HepG2 (cell line): Measurements from ENCODE around the gene C10orf143. TPM values are rescaled to one million over a fixed set of nuclear protein-coding genes. Genes with fewer than 3 reads are reported as not detected.

ENCODE experiments used
- DNMT3B ChIP-seq: conservative IDR thresholded peaks from 2 replicates; pipeline ENCODE4 v1.6.1; 2016; ENCODE audit warnings: missing biosample characterization, control low read depth
- FOSL1 ChIP-seq: sonication (generic); formaldehyde crosslinking; IDR thresholded peaks from 2 replicates; pipeline ENCODE4 v1.9.0; 2021; ENCODE audit warnings: missing genetic modification reagents, borderline replicate concordance
- GTF3A ChIP-seq: sonication (generic); formaldehyde crosslinking; conservative IDR thresholded peaks from 2 replicates; pipeline ENCODE4 v1.4.0; 2020; ENCODE audit warnings: mild to moderate bottlenecking, missing genetic modification reagents
- HDAC1 ChIP-seq: sonication (generic); formaldehyde crosslinking; IDR thresholded peaks from 2 replicates; pipeline ENCODE4 v1.5.1; 2020; ENCODE audit warnings: mild to moderate bottlenecking, missing genetic modification reagents
- HNF1A ChIP-seq, 2 experiments: sonication (generic) in 1 of 2; formaldehyde crosslinking in 1 of 2; IDR thresholded peaks; 2 replicates each; pipeline versions ENCODE4 v1.4.0 to v1.6.1; 2016 to 2020; ENCODE audit warnings: borderline replicate concordance in 1 of 2, low read depth in 1 of 2, mild to moderate bottlenecking in 1 of 2, missing genetic modification reagents in 1 of 2
- JUNB ChIP-seq: sonication (generic); formaldehyde crosslinking; IDR thresholded peaks from 2 replicates; pipeline ENCODE4 v1.8.0; 2022; ENCODE audit warnings: missing genetic modification reagents, mild to moderate bottlenecking, borderline replicate concordance
- MED8 ChIP-seq: sonication (generic); formaldehyde crosslinking; IDR thresholded peaks from 2 replicates; pipeline ENCODE4 v1.8.1; 2023; ENCODE audit warnings: mild to moderate bottlenecking, missing genetic modification reagents; ENCODE audit not compliant: insufficient replicate concordance
- NFIC ChIP-seq: IDR thresholded peaks from 2 replicates; pipeline ENCODE4 v1.6.1; 2012; ENCODE audit warnings: mild to moderate bottlenecking, low read length, inconsistent platforms
- POLR2AphosphoS5 ChIP-seq: IDR thresholded peaks from 2 replicates; pipeline ENCODE4 v1.6.1; 2012; ENCODE audit warnings: low read depth, low read length
- RFXANK ChIP-seq: IDR thresholded peaks from 2 replicates; pipeline ENCODE4 v1.6.1; 2016
- RNF2 ChIP-seq: fragments of 450-650 bp; conservative IDR thresholded peaks from 2 replicates; pipeline ENCODE4 v1.6.1; 2016; ENCODE audit warnings: low read depth
- SRSF1 ChIP-seq: fragments of 200-400 bp; formaldehyde crosslinking; optimal IDR thresholded peaks from 2 replicates; pipeline ENCODE3; 2017; ENCODE audit warnings: mild to moderate bottlenecking, low read depth, low read length, moderate library complexity
- TSC22D2 ChIP-seq: sonication (generic); formaldehyde crosslinking; IDR thresholded peaks from 2 replicates; pipeline ENCODE4 v1.5.1; 2020; ENCODE audit warnings: missing genetic modification reagents, mild to moderate bottlenecking, borderline replicate concordance
- ZFP36L1 ChIP-seq: sonication (generic); formaldehyde crosslinking; IDR thresholded peaks from 2 replicates; pipeline ENCODE4 v1.8.0; 2022; ENCODE audit warnings: mild to moderate bottlenecking, missing genetic modification reagents, moderate library complexity
- ZKSCAN8 ChIP-seq: IDR thresholded peaks from 2 replicates; pipeline ENCODE4 v1.6.1; 2016; ENCODE audit warnings: borderline replicate concordance, missing genetic modification reagents, missing compliant biosample characterization
- ZNF136 ChIP-seq: sonication (generic); formaldehyde crosslinking; IDR thresholded peaks from 2 replicates; pipeline ENCODE4 v1.8.1; 2022; ENCODE audit warnings: low read depth, mild to moderate bottlenecking, moderate library complexity, missing genetic modification reagents
- ZNF382 ChIP-seq: sonication (generic); formaldehyde crosslinking; IDR thresholded peaks from 2 replicates; pipeline ENCODE4 v1.5.0; 2020; ENCODE audit warnings: missing genetic modification reagents, mild to moderate bottlenecking, borderline replicate concordance
- ZNF430 ChIP-seq: sonication (generic); formaldehyde crosslinking; IDR thresholded peaks from 2 replicates; pipeline ENCODE4 v1.9.0; 2021; ENCODE audit warnings: mild to moderate bottlenecking, missing genetic modification reagents
- ZNF549 ChIP-seq: sonication (generic); formaldehyde crosslinking; IDR thresholded peaks from 2 replicates; pipeline ENCODE4 v1.5.0; 2020; ENCODE audit warnings: missing genetic modification reagents
- polyA plus RNA-seq, 8 experiments: library from polyadenylated mRNA; depleted of rRNA in 3 of 8; stranded (reverse) in 7 of 8; unstranded in 1 of 8; fragments of >200 nt; fragmentation: Illumina TruSeq in 4 of 8; extraction: Trizol in 4 of 8; gene quantifications; 2 replicates each; pipeline versions ENCODE4 v1.2.1 to v1.2.3, GENCODE V29; 2011 to 2016; ENCODE audit warnings: low read depth in 4 of 8, missing spikeins in 1 of 8, mixed read lengths in 1 of 8; ENCODE audit not compliant: insufficient read depth in 1 of 8
- total RNA-seq, 5 experiments: library from RNA; depleted of rRNA; stranded (reverse); fragments of >200 nt; fragmentation: Illumina TruSeq; extraction: Trizol; gene quantifications; 2 replicates each; pipeline ENCODE4 v1.2.3, GENCODE V29; 2016; ENCODE audit warnings: low read depth in 1 of 5
- TF ChIP-seq, protein P1 (sequence below): sonication (generic); formaldehyde crosslinking; IDR thresholded peaks from 2 replicates; pipeline ENCODE4 v1.8.0; 2022; ENCODE audit warnings: missing genetic modification reagents, mild to moderate bottlenecking, inconsistent platforms, borderline replicate concordance
- TF ChIP-seq, protein P2 (sequence below): sonication (generic); formaldehyde crosslinking; conservative IDR thresholded peaks from 2 replicates; pipeline ENCODE4 v1.8.0; 2022; ENCODE audit warnings: low read depth, missing genetic modification reagents

C10orf143 gene
- total and polyA plus RNA-seq, 2 of the 13 experiments (the other 11 are each of a cell fraction or from before 2014, with no cell fraction given) = 0.21 to 0.91 TPM

DNA sequence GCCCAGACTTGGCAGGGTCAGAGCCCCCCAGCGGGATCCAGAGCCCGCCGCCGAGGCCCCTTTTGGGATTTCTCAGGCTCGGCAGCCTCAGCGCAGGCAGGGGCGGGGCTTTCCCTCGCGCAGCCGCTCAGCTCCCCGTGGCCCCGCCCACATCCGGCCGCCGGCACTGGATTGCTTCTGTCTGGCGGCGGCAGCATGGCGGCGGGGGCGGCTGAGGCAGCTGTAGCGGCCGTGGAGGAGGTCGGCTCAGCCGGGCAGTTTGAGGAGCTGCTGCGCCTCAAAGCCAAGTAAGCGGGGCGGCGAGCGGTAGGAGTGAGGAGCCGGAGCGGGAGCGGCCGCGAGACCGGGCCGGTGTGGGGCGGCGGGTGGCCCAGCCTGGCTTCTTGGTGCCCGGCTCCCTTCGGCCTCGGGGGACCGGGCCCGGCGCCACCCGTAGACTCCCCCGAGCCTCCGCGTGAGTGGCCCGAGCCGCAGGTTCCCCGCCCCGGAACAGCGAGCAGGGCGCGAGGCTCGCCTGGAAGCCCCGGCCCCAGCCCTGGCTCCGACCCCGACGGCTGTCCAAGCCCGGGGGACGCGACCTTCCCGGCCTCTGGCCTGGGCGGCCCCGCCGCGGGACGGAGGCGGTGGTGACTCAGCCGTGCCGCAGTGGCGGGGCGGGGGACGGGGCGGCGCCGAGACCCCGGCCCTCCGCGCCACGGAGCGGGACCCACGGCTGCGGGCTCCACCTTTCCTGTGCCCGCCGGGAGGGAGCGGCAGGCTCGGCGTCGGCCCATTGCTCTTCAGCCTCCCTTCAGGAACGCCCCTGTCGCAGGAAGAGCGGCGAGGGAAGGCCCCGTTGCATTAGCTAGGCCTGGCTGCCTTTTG is 25.8 kb upstream of the C10orf143 start, which contains the start of gene GLRX3 (continued):
- TF ChIP-seq HDAC1 (CRISPR knock-in tag) (peak; percentile 72), JUNB (CRISPR knock-in tag) (no peak), ZNF549 (CRISPR knock-in tag) (no peak), POLR2AphosphoS5 (peak; percentile 79), ZNF430 (no peak), ZNF382 (CRISPR knock-in tag) (no peak), MED8 (no peak), RFXANK (no peak), HNF1A (IDR thresholded peaks at IDR 0.05; ENCODE audit: low read depth) (no peak), HNF1A (CRISPR knock-in tag; IDR thresholded peaks at IDR 0.05; ENCODE audit: borderline replicate concordance) (0 out of 2 replicates have a peak, but pooled peaks have one; percentile 24), DNMT3B (CRISPR knock-in tag) (no peak), ZFP36L1 (CRISPR knock-in tag) (no peak), GTF3A (CRISPR knock-in tag) (no peak), ZNF136 (CRISPR knock-in tag) (no peak), NFIC (no peak), ZKSCAN8 (CRISPR knock-in tag) (no peak), SRSF1 (no peak), FOSL1 (CRISPR knock-in tag) (no peak), RNF2 (no peak; the same call in 1 of the 2 replicates), TSC22D2 (CRISPR knock-in tag) (no peak)
- TF ChIP-seq, protein P1, sequence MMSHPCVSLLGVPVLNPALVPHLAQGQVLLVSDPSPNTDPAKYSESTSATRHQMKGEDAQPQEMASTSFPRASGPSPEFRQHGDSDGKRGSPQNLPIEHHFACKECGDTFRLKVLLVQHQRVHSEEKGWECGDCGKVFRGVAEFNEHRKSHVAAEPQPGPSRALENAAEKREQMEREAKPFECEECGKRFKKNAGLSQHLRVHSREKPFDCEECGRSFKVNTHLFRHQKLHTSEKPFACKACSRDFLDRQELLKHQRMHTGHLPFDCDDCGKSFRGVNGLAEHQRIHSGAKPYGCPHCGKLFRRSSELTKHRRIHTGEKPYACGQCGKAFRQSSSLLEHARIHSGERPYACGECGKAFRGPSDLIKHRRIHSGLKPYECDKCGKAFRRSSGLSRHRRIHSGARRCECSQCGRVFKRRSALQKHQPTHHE (CRISPR knock-in tag) = peak; percentile 70; the same call in 1 of the 2 replicates
- TF ChIP-seq, protein P2, sequence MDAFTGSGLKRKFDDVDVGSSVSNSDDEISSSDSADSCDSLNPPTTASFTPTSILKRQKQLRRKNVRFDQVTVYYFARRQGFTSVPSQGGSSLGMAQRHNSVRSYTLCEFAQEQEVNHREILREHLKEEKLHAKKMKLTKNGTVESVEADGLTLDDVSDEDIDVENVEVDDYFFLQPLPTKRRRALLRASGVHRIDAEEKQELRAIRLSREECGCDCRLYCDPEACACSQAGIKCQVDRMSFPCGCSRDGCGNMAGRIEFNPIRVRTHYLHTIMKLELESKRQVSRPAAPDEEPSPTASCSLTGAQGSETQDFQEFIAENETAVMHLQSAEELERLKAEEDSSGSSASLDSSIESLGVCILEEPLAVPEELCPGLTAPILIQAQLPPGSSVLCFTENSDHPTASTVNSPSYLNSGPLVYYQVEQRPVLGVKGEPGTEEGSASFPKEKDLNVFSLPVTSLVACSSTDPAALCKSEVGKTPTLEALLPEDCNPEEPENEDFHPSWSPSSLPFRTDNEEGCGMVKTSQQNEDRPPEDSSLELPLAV (CRISPR knock-in tag) = no peak
